GM18526 (cell line): ENCODE data around the gene LNP1.

Source experiments
- POLR2A ChIP-seq: IDR thresholded peaks from 3 replicates; pipeline ENCODE4 v1.6.1; 2011; ENCODE audit not compliant: insufficient read length; ENCODE audit errors: extremely low read depth

LNP1 gene

GRCh38 chr3:100449214-100449613, 47.9 kb downstream of the LNP1 start:
- TF ChIP-seq POLR2A = no peak

DNA sequence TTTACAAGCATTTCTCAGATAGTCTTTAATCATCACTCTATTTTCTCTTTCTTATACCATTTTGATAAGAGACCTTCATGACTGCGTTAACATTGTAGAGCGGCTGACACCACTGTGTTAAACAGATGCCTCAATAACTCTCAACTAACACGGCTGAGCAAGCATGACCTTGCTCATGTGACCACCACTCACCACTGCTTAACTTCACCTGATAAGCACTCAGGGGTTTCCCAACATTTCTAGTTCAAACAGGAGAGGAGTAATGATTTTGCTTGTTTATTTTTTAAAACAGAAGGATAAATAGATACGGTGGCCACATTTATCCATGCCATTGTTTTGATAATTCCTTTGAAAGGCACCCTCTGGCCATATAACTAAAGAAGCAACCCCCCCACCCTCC, 53.3 kb downstream of the LNP1 start:
- no peak for TF ChIP-seq POLR2A

GRCh38 chr3:100455841-100456550, 54.7 kb downstream of the LNP1 start:
- TF ChIP-seq POLR2A = no peak

DNA sequence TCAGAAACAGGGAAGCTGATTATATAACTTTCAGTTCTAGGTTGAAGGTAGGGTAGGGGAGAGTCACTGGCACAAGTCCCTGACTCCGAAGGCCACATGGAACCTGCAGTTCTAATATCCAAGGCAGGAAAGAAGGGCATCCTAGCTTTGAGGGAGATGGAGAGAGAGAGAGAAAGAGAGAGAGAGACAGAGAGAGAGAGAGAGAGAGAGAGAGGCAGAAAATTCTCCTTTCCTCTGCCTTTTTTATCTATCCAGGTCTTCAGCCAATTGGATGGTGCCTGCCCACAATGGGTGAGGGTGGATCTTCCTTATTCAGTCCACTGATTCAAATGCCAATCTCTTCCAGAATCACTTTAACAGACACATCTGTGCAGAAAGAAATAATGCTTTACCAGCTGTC, 55.4 kb downstream of the LNP1 start:
- no peak for TF ChIP-seq POLR2A

- TF ChIP-seq POLR2A = no peak
Observed at GRCh38 chr3:100457811-100458210, 56.5 kb downstream of the LNP1 start.

DNA sequence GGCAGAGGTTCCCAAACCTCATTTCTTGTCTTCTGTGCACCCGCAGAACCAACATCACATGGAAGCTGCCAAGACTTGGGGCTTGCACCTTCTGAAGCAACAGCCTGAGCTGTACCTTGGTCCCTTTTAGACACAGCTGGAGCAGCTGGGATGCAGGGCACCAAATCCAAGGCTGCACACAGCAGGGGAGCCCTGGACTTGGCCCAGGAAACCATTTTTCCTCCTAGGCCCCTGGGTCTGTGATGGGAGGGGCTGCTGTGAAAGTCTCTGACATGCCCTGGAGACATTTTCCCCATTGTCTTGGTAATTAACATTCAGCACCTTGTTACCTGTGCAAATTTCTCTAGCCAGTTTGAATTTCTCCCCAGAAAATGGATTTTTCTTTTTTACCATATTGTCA, 57.5 kb downstream of the LNP1 start:
- TF ChIP-seq POLR2A = no peak

DNA sequence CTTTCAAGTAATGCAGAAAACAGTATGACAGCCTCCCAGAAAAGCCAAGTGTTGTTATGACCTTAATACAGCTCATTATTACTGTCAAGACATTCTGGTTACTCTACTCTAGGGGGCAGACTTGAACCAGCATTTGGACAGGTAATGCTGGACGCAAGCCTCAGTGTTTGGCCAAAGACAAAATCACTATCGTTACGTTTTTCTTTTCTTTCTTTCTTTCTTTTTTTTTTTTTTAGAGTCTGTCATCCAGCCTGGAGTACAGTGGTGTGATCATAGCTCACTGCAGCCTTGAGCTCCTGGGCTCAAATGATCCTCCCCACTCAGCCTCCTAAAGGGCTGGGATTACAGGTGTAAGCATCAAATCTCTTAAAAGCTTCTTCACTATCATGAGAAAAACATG, 61.7 kb downstream of the LNP1 start:
- no peak for TF ChIP-seq POLR2A

DNA sequence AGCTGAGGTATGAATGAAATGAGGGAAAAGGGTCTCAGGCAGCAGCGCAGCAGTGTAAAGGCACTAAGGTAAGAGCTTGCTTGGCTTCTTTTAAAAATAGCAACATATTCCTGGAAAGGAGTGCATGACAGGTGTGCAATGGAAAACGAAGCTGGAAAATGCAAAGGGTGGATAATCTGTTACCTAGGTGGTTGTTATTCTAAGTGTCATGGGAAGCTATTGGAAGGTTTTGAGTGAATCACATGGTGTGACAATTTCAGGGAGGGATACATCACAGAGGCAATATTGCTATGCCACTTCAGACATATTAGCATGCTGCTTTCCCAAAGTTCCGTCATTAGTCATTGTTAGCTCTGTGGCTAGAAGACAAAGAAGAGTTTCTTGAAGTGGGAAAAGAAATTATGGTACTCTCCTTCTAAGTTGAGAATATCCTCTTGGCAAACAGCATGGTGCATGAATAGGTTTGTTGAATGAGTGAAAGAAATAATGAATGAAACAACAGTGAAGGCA, 62.4 kb downstream of the LNP1 start:
- no peak for TF ChIP-seq POLR2A

GRCh38 chr3:100465892-100466777, 64.8 kb downstream of the LNP1 start:
- no peak for TF ChIP-seq POLR2A

GRCh38 chr3:100467133-100467532, 65.8 kb downstream of the LNP1 start:
- TF ChIP-seq POLR2A = no peak

DNA sequence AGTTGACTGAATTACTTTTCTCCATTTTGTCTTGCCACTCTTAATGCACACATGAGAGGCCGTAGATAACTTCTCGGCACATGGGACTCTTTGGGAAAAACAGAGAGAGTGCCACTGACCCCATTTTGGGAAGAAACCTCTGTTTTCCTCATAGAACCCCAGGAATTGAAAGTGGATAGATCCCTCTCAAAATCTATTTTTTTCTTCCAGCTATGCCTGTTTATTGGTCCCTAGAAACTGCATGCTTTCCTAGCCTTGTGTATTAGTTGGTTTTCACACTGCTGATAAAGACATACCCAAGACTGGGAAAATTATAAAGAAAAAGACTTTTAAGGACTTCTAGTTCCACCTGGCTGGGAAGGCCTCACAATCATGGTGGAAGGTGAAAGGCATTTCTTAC, 67.3 kb downstream of the LNP1 start:
- no peak for TF ChIP-seq POLR2A

GRCh38 chr3:100470951-100471350, 69.6 kb downstream of the LNP1 start:
- no peak for TF ChIP-seq POLR2A

DNA sequence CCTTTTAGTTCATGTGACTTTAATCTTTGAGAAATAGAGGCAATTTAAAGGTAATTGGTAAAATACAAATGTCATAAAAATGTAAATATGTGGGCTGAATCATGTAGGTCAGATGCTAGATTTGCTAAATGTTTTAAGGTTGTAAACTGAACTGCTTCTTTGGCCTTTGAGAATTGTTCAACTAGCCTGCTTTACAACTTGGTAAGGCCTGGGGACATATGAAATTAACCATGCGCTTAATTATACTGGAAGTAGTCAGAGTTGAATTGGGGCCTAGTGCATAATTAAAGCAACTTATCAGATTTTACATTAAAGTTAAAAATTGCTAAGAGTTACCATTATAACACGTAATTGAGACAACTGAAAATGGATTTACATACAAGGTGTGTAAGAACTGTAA, 70.1 kb downstream of the LNP1 start:
- TF ChIP-seq POLR2A = no peak

DNA sequence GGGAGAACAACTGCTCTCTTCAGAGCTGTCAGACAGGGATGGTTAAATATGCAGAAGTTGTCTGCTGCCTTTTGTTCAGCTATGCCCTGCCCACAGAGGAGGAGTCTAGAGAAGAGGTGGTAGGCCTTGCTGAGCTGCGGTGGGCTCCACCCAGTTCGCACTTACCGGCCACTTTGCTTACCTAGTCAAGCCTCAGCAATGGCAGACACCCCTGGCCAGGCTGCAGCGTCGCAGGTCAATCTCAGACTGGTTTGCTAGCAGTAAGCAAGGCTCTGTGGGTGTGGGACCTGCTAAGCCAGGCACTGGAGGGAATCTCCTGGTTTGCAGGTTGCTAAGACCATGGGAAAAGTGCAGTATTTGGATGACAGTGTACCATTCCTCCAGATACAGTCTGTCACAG, 78.7 kb downstream of the LNP1 start:
- TF ChIP-seq POLR2A = no peak

DNA sequence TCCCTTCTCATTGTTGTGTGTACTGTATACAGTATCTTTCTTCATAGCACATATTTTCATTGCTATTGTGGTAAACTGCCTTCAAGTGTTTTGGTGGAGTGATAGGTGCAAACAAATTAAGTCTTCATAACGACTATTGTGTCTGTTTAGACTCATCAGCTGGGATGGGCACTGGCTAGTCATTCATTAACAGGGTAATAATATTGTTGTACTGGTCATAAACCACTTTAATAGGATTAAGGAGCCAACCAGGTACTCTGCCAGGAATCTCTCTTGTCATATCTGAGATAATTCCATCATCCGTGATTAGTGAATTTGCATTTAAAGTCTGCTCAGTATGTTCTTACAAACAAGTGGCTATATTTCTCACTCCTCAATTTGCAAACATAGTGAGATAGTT, 80.8 kb downstream of the LNP1 start:
- TF ChIP-seq POLR2A = no peak

DNA sequence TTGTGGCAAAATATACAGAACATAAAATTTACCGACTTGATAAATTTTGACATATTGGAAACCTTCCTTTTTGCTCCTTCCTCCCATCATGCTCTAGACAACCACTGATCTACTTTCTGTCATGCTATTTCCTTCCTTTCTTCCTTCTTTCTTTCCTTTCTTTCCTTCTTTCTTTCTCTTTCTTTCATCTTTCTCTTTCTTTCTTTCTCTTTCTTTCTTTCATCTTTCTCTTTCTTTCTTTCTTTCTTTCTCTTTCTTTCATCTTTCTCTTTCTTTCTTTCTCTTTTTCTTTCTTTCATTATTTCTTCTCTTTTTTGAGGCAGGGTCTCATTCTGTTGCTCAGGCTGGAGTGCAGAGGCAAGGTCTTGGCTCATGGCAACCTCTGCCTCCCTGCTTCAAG, 82.2 kb downstream of the LNP1 start:
- no peak for TF ChIP-seq POLR2A
